Activated B cell treated with CpG ODN at 0.5 μM for 24 hours (primary cell): ENCODE data around the gene ARID3A. TPM values are rescaled to one million over a fixed set of nuclear protein-coding genes. Genes with fewer than 3 reads are reported as not detected.

Source experiments
- ATAC-seq: fragments of 200-7000 bp; cut with Tn5 transposase; one replicate; pipeline ENCODE4 v1.10.0; 2021; ENCODE audit warnings: low read depth, mild to moderate bottlenecking, moderate library complexity
- CTCF ChIA-PET: fragments of 350-600 bp; sonication (Branson Sonifier 250); formaldehyde crosslinking; loops from one replicate; lab custom pipeline; 2021; ENCODE audit warnings: antibody characterized with exemption; lab: Charles Lee
- POLR2A ChIA-PET: fragments of 350-600 bp; sonication (Branson Sonifier 250); formaldehyde crosslinking; loops from one replicate; lab custom pipeline; 2021; ENCODE audit warnings: antibody characterized with exemption; lab: Charles Lee
- DNase-seq: peaks from one replicate; pipeline ENCODE4 v3.0.0; 2022
- H3K27ac Mint-ChIP-seq: one replicate; pipeline ENCODE4 v1.8.0; 2020; ENCODE audit warnings: mixed read lengths
- H3K27me3 Mint-ChIP-seq: one replicate; pipeline ENCODE4 v1.8.0; 2021; ENCODE audit warnings: mixed read lengths
- H3K36me3 Mint-ChIP-seq: one replicate; pipeline ENCODE4 v1.8.0; 2021; ENCODE audit warnings: low read depth, mixed read lengths
- H3K4me1 Mint-ChIP-seq: one replicate; pipeline ENCODE4 v1.8.0; 2021; ENCODE audit warnings: mixed read lengths
- H3K4me3 Mint-ChIP-seq: one replicate; pipeline ENCODE4 v1.8.0; 2020; ENCODE audit warnings: mild to moderate bottlenecking, mixed read lengths
- H3K9me3 Mint-ChIP-seq: one replicate; pipeline ENCODE4 v1.8.0; 2020; ENCODE audit warnings: mixed read lengths
- CTCF ChIP-seq: fragments of 200-600 bp; IDR thresholded peaks from one replicate; pipeline ENCODE4 v1.8.0; 2022; ENCODE audit warnings: antibody characterized with exemption, mild to moderate bottlenecking
- intact Hi-C: fragments of 100-400 bp; cut with micrococcal nuclease; formaldehyde crosslinking; loops from one replicate; pipeline ENCODE4 v1.15.1; 2024
- total RNA-seq: library from RNA; stranded (reverse); gene quantifications from 2 replicates; pipeline ENCODE4 v1.2.3, GENCODE V29; 2022

The ARID3A gene
- total RNA-seq, 1 donor from 2014 or later, result 74.9 TPM

GRCh38 chr19:879711-880438 lies 46.0 kb upstream of the ARID3A start:
- POLR2A ChIA-PET, result interaction anchor here (0.7 to 1.5 kb wide), 3 partner anchors 13 to 187 kb away, joined by 3 to 8 read pairs (median 3); partner anchors contain the start of genes ARHGAP45, MED16 and RNU6-9
- H3K9me3 Mint-ChIP-seq, result no peaks in the 10 kb centered on the region
- no peak for TF ChIP-seq CTCF
- H3K27me3 Mint-ChIP-seq, result no peaks in the 10 kb centered on the region
- no peaks in the 10 kb centered on the region for H3K4me1 Mint-ChIP-seq
- no peak overlapping the region for H3K27ac Mint-ChIP-seq
- intact Hi-C loops, result no loop called here
- ATAC-seq (no peak), DNase-seq (no peak)
- CTCF ChIA-PET, result interaction anchor here (0.5 kb wide), 1 partner anchor 23 kb away, joined by 3 read pairs; no protein-coding TSS in a partner anchor
- H3K36me3 Mint-ChIP-seq, result peaks cover 42% of the 10 kb centered on the region
- H3K4me3 Mint-ChIP-seq, result no peak overlapping the region

GRCh38 chr19:881385-882071 lies 44.3 kb upstream of the ARID3A start:
- no peak for TF ChIP-seq CTCF
- Mint-ChIP-seq H3K27ac (no peak overlapping the region), H3K36me3 (peaks cover 38% of the 10 kb centered on the region), H3K4me1 (no peaks in the 10 kb centered on the region), H3K4me3 (no peak overlapping the region), H3K27me3 (no peaks in the 10 kb centered on the region), H3K9me3 (no peaks in the 10 kb centered on the region)
- CTCF ChIA-PET, result no interaction called here
- DNase-seq (no peak), ATAC-seq (no peak)
- intact Hi-C loops, result no loop called here
- POLR2A ChIA-PET, result no interaction called here

- ChIA-PET CTCF (no interaction called here), POLR2A (no interaction called here)
- ATAC-seq (no peak), DNase-seq (no peak)
- no peak for TF ChIP-seq CTCF
- no peaks in the 10 kb centered on the region for H3K27me3 Mint-ChIP-seq
- H3K4me1 Mint-ChIP-seq, result no peaks in the 10 kb centered on the region
- intact Hi-C loops, result no loop called here
- H3K4me3 Mint-ChIP-seq, result no peak overlapping the region
- peaks cover 46% of the 10 kb centered on the region for H3K36me3 Mint-ChIP-seq
- no peaks in the 10 kb centered on the region for H3K9me3 Mint-ChIP-seq
- H3K27ac Mint-ChIP-seq, result no peak overlapping the region
These were observed 42.9 kb upstream of the ARID3A start for GRCh38 chr19:882871-883497.

GRCh38 chr19:883661-884211 lies 42.1 kb upstream of the ARID3A start:
- no peaks in the 10 kb centered on the region for H3K9me3 Mint-ChIP-seq
- ChIA-PET POLR2A (no interaction called here), CTCF (no interaction called here)
- H3K4me3 Mint-ChIP-seq, result no peak overlapping the region
- H3K4me1 Mint-ChIP-seq, result no peaks in the 10 kb centered on the region
- no peak overlapping the region for H3K27ac Mint-ChIP-seq
- intact Hi-C loops, result no loop called here
- peaks cover 47% of the 10 kb centered on the region for H3K36me3 Mint-ChIP-seq
- ATAC-seq, result no peak
- DNase-seq, result no peak
- H3K27me3 Mint-ChIP-seq, result no peaks in the 10 kb centered on the region
- no peak for TF ChIP-seq CTCF
